Activated T-helper 17 cell treated with anti-CD3 and anti-CD28 coated beads, Interleukin-2, amount 50 U/mL, for 72 hours (primary cell): Measurements from ENCODE around the gene GLT6D1. TPM values are rescaled to one million over a fixed set of nuclear protein-coding genes. Genes with fewer than 3 reads are reported as not detected.
"Not testable (repeated sequence)": the region's sequence is repeated elsewhere in the genome, so short reads cannot be mapped to it uniquely, and the experiment has no call there.

Experiments used
- ATAC-seq: fragments of 150-1000 bp; cut with Tn5 transposase; replicated peaks from 2 replicates; pipeline ENCODE4 v1.10.0; 2021; ENCODE audit warnings: mild to moderate bottlenecking, moderate library complexity
- H3K27ac Mint-ChIP-seq: one replicate; pipeline ENCODE4 v1.8.0; 2022; ENCODE audit warnings: mixed read lengths
- H3K27me3 Mint-ChIP-seq: one replicate; pipeline ENCODE4 v1.8.0; 2022; ENCODE audit warnings: mixed read lengths
- H3K36me3 Mint-ChIP-seq: one replicate; pipeline ENCODE4 v1.8.0; 2022; ENCODE audit warnings: low read depth, mild to moderate bottlenecking, mixed read lengths
- H3K4me1 Mint-ChIP-seq: one replicate; pipeline ENCODE4 v1.8.0; 2022; ENCODE audit warnings: mixed read lengths
- H3K4me3 Mint-ChIP-seq: one replicate; pipeline ENCODE4 v1.8.0; 2022; ENCODE audit warnings: mild to moderate bottlenecking, mixed read lengths
- H3K9me3 Mint-ChIP-seq: one replicate; pipeline ENCODE4 v1.8.0; 2022; ENCODE audit warnings: mixed read lengths
- total RNA-seq, 2 donors: library from RNA; stranded (reverse); gene quantifications; one replicate each; pipeline ENCODE4 v1.2.3, GENCODE V29; 2022

GLT6D1 gene, protein sequence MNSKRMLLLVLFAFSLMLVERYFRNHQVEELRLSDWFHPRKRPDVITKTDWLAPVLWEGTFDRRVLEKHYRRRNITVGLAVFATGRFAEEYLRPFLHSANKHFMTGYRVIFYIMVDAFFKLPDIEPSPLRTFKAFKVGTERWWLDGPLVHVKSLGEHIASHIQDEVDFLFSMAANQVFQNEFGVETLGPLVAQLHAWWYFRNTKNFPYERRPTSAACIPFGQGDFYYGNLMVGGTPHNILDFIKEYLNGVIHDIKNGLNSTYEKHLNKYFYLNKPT
- not detected for total RNA-seq

DNA sequence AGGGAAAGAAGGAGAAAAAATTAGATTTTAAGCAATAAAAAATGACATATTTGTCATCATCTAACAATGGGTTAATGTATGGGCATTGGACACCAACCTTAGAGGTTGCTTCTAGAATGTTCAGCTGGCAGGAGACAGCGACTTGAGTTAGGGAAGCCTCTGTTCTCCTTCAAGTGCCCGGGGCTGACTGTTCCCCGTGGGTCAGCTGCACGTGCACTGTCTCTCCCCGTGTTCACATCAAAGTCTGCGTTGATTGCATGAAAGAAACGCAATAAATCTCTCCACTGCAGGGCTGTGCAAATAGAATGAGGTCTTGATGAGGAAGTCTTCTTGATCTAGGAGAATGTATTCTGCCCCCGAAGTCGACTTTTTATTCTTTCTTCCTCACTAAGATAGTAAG, at the start of gene GLT6D1:
GLT6D1 (minus strand) TSS at position 345 of the 400 bp plus-strand sequence. CDS start 353 bp downstream, outside the sequence.
- Mint-ChIP-seq H3K9me3 (peaks cover 7% of the 10 kb centered on the region), H3K36me3 (no peaks in the 10 kb centered on the region), H3K27me3 (peaks cover 47% of the 10 kb centered on the region), H3K27ac (no peak within 1 kb of the TSS), H3K4me3 (no peak within 1 kb of the TSS), H3K4me1 (no peaks in the 10 kb centered on the region)
- ATAC-seq, result no peak

DNA sequence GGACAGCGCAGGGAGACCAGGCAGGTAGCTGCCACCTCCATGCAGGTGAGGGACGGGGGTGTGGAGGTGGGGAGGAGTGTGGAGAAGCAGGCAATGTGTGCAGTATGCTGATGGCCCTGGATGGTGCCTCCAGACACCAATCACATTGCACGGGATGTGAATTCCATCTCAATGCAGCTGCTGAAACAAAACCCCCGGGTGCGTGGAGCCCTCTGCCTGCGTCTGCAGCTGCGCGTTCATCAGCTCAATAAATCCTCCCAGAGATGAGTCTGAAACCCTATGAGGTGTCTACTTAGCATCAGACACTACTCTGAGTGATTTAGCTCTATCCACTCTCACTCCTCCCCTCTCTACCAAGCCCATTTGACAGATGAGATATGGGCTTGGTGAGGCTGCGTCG, 49.7 kb upstream of the GLT6D1 start:
- no peak for ATAC-seq
- Mint-ChIP-seq H3K9me3 (no peaks in the 10 kb centered on the region), H3K4me3 (no peak overlapping the region), H3K36me3 (no peaks in the 10 kb centered on the region), H3K27me3 (peaks cover 5% of the 10 kb centered on the region), H3K4me1 (no peaks in the 10 kb centered on the region), H3K27ac (no peak overlapping the region)

DNA sequence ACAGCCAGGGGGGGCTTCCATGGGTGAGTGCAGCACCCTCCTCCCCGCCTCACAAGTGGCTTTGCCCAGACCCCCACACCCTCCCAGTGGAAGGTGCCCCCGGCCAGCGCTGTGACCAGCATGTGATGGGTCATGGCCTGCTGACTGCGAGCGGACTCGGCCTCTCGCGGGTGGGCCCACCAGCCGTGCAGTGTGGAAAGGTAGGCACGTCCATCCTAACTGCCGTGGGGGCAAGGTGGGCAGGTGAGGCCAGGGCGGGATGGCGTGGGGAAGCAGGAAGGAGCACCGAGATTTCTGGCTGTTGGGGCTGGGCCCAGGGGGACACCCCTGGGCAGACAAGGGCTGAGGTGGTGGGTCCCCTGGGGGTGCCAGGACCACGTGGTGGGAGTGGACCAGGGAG, 47.9 kb upstream of the GLT6D1 start:
- ATAC-seq, result no peak
- Mint-ChIP-seq H3K27ac (no peak overlapping the region), H3K36me3 (no peaks in the 10 kb centered on the region), H3K9me3 (no peaks in the 10 kb centered on the region), H3K4me1 (no peaks in the 10 kb centered on the region), H3K27me3 (peaks cover 11% of the 10 kb centered on the region), H3K4me3 (no peak overlapping the region)

DNA sequence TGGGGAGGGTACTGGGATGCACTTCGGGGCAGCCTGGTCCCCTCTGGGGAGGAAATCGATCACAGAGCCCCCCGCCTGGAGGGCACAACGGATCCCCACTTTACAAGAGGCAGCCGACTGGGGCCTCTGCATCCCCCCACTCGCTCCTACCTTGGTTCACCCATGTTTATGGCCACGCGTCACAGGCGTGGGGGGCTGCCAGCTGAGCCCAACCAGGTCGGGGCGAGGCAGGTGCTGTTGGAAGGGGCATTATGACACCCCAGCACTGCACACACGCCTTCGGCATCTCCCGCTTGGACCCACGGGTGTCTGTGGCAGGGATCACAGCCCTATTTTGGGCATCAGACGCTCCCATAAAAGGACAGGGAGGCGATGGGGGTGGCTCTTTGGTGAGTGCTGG, 45.4 kb upstream of the GLT6D1 start:
- Mint-ChIP-seq H3K9me3 (no peaks in the 10 kb centered on the region), H3K27me3 (peaks cover 8% of the 10 kb centered on the region), H3K27ac (no peak overlapping the region), H3K4me3 (no peak overlapping the region), H3K36me3 (no peaks in the 10 kb centered on the region), H3K4me1 (no peaks in the 10 kb centered on the region)
- ATAC-seq, result no peak

DNA sequence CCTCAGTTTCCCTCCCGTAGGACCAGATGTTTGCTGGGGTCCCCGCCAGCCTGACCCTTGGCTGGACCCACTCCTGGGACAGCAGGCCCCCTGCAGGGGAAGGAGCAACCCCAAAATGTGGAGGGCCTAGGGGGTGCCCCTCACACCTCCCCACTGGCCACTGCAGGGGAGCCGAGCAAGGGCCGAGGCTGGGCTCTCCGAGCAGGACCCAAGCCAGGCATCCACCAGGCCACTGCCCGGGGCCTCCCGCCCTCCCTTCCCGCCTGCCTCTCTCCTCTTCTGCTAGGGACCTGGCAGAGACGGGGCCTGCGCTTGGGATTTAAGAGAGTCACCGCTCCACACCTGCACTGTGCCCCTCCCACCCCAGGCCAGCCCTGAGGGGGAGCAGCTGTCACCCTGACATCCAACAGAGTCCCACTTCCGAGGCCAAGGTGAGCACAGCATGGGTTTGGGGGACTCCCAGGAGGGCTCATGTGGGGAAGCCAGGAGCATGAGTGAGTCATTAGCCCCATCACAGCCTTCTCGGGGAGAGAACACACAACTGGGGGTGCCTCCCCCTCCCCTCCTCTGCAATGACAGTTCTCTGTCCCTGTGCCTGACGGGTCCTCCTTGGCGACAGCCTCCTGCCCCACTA, 44.2 kb upstream of the GLT6D1 start:
- Mint-ChIP-seq H3K9me3 (no peaks in the 10 kb centered on the region), H3K4me3 (no peak overlapping the region), H3K27ac (no peak overlapping the region), H3K4me1 (no peaks in the 10 kb centered on the region), H3K27me3 (peaks cover 8% of the 10 kb centered on the region), H3K36me3 (no peaks in the 10 kb centered on the region)
- ATAC-seq, result no peak

DNA sequence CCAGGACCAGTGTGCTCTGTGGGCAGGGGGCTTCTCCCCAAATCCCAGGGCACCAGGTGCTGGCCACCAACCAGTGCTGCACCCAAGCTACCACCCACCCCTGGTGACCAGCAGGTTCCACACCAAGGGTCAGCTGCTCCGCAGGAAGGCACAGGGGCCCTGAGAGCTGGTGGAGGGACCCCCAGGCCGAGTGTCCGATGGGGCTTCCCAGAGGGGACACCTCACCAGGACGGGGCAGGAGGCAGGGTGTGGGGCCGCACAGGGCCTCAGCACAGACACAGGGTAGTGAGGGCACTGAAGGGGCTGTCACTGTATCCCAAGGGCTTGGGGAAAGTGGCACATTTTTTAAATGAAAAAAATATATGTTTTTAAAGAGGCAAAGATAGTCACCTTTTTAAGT, 41.8 kb upstream of the GLT6D1 start:
- H3K4me3 Mint-ChIP-seq, result no peak overlapping the region
- H3K27ac Mint-ChIP-seq, result no peak overlapping the region
- H3K4me1 Mint-ChIP-seq, result no peaks in the 10 kb centered on the region
- H3K27me3 Mint-ChIP-seq, result peaks cover 8% of the 10 kb centered on the region
- H3K36me3 Mint-ChIP-seq, result no peaks in the 10 kb centered on the region
- ATAC-seq, result no peak
- no peaks in the 10 kb centered on the region for H3K9me3 Mint-ChIP-seq

DNA sequence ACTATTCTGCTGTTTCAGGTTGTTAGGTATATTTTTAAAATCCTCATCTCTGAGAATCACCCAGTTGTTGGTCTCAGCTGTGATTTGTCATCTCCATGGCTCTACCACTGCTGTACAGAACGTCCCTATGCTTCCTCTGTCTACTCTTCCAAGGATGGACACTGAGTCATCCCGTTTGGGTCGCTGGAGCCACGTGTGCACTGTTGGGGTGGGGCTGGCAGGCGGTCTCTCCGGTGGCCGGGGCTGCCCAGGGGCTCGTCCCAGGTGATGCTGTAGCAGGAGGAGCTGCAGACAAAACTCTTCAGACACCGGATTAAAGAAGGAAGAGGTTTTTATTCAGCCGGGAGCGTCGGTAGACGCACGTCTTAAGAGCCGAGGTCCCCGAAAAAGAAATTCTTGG, 40.7 kb upstream of the GLT6D1 start:
- H3K36me3 Mint-ChIP-seq, result no peaks in the 10 kb centered on the region
- no peaks in the 10 kb centered on the region for H3K4me1 Mint-ChIP-seq
- no peak overlapping the region for H3K4me3 Mint-ChIP-seq
- H3K27ac Mint-ChIP-seq, result no peak overlapping the region
- no peaks in the 10 kb centered on the region for H3K9me3 Mint-ChIP-seq
- peaks cover 8% of the 10 kb centered on the region for H3K27me3 Mint-ChIP-seq
- ATAC-seq, result no peak

DNA sequence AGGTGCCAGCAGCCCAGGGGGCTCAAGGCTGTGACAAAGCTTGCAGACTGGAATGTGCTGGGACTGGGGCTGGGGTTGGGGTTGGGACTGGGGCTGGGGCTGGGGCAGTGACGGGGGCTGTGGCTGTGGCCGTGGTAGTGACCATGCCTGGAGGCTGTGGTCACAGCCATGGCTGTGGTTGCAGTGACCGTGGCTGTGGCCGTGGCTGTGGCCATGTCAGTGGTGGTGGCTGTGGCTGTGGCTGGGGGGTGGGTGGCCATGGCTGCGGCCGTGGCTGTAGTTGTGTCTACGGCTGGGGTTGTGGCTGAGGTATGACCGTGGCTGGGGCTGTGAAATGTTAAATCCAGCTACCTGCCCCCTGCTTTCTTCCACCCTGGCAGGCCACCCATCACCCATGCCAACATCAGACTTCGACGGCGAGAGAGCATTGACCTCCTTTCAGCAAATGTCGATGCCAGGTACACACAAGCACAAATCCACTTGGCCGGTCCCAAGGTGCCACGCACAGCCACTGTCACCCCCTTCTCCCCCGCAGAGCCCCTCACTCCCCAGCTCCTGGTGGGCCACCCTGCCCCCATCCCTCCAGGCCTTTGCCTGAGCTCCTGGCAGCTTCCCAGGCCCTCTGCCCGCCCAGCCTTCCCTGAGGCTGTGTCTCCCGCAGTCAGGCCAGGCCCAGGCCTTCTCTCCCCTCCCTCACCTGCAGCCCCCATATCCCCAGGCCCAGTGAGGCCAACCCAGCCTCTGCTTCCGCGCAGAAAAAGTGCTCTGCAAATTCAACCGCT, 39.1 kb upstream of the GLT6D1 start:
- no peaks in the 10 kb centered on the region for H3K36me3 Mint-ChIP-seq
- no peaks in the 10 kb centered on the region for H3K9me3 Mint-ChIP-seq
- no peak overlapping the region for H3K27ac Mint-ChIP-seq
- no peaks in the 10 kb centered on the region for H3K4me1 Mint-ChIP-seq
- peaks cover 3% of the 10 kb centered on the region for H3K27me3 Mint-ChIP-seq
- no peak overlapping the region for H3K4me3 Mint-ChIP-seq
- no peak for ATAC-seq

DNA sequence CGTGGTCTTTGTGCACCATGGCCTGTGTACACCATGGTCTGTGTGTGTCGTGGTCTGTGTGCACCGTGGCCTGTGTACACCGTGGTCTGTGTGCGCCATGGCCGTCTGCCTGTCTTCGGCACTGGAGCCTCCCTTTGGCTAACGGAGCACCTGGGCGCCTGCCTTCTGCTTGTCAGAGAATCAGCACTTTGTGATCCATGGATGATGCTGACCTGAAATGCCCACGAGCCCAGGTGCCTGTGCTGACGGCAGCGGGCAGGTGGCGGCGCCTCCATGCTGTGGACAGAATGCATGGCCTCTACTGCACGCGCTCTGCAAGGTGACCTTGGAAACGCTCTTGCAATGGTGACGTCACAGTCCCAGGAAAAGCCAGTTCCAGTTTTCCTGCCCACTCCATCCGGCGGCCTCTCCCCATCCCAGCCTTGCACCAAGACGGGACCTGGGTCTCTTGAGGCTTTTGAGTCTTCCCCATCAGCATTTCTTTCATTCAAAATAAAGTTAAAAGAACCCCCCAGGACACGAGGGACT, 38.4 kb upstream of the GLT6D1 start:
- Mint-ChIP-seq H3K27ac (no peak overlapping the region), H3K9me3 (no peaks in the 10 kb centered on the region)

DNA sequence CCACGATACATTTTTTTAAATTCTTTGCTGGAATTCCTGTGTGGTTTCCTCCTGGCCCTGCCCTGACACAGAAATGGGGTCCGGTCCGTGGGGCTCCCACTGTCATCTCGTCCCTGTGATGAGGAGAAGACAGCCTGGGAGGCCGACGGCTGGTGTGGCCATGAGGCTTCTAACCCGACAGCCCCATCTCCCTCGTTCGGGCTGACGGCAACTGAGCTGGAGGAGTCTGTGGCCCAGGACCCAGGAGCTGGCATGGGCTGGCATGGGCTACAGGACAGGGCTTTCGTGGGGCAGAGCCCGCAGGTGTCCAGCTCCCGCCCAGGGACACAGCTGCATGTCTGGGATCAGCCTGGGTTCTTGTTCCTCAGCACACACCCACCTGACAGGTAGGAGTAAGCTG, 37.6 kb upstream of the GLT6D1 start:
- no peak for ATAC-seq
- Mint-ChIP-seq H3K36me3 (no peaks in the 10 kb centered on the region), H3K27ac (no peak overlapping the region), H3K9me3 (no peaks in the 10 kb centered on the region), H3K4me3 (no peak overlapping the region), H3K4me1 (no peaks in the 10 kb centered on the region), H3K27me3 (no peaks in the 10 kb centered on the region)

More for the DNA sequence above, 38.4 kb upstream of the GLT6D1 start:
- H3K4me1 Mint-ChIP-seq, result no peaks in the 10 kb centered on the region
- peaks cover 3% of the 10 kb centered on the region for H3K27me3 Mint-ChIP-seq
- no peak for ATAC-seq
- no peak overlapping the region for H3K4me3 Mint-ChIP-seq
- H3K36me3 Mint-ChIP-seq, result no peaks in the 10 kb centered on the region

DNA sequence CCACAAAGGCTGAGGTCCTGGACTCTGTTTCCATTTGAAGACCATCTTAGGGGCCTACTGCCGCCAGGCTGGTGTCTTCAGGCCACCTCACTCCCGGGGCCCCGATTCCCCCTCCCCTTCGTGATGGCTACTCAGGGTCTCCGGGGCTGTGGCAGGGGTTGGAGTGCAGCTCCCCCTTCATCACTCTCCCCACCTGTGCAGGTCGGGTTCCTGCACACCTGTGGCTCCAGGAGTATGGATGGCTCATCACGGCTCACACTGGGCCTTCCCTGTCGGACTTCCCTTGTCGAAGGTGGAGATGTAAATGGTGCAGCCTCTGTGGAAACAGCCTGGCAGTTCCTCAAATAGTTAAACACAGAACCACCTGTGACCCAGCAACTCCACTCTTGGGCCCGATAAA, 35.6 kb upstream of the GLT6D1 start:
- Mint-ChIP-seq H3K27ac (no peak overlapping the region), H3K4me1 (no peaks in the 10 kb centered on the region), H3K9me3 (no peaks in the 10 kb centered on the region), H3K4me3 (no peak overlapping the region), H3K27me3 (no peaks in the 10 kb centered on the region), H3K36me3 (no peaks in the 10 kb centered on the region)
- ATAC-seq, result no peak

DNA sequence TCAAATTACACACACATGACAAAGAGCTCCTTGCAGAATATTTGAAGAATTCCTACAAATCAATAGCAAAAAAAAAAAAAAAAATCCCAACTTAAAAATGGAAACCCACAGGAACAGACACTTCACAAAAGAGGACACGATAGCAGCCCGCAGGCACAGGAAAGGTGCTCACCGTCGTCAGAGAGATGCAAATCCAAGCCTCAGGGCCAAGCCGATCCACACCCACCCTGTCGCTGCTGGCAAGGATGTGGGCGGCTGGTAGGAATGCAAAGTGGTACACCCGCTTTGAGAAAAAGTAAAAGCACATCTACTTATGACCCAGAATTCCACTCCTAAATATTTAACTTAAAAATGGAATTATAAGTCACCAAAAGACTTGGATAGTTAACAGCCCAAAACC, 34.6 kb upstream of the GLT6D1 start:
- no peak overlapping the region for H3K27ac Mint-ChIP-seq
- no peaks in the 10 kb centered on the region for H3K9me3 Mint-ChIP-seq
- no peaks in the 10 kb centered on the region for H3K36me3 Mint-ChIP-seq
- no peaks in the 10 kb centered on the region for H3K27me3 Mint-ChIP-seq
- ATAC-seq, result no peak
- no peaks in the 10 kb centered on the region for H3K4me1 Mint-ChIP-seq
- no peak overlapping the region for H3K4me3 Mint-ChIP-seq

DNA sequence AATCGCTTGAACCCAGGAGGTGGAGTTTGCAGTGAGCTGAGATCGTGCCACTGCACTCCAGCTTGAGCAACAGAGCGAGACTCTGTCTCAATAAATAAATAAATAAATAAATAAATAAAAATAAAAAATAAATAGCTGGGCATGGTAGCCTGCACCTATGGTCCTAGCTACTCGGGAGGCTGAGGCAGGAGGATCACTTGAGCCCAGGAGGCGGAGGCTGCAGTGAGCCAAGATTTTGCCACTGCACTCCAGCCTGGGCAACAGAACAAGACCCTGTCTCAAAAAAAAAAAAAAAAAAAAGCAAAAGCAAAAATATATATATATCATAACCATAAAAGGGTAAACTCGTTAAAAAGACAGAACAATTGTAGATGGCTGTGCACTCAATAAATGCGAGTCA, 33.4 kb upstream of the GLT6D1 start:
- H3K9me3 Mint-ChIP-seq, H3K4me1 Mint-ChIP-seq, H3K36me3 Mint-ChIP-seq, H3K4me3 Mint-ChIP-seq, H3K27ac Mint-ChIP-seq, H3K27me3 Mint-ChIP-seq, ATAC-seq: not testable (repeated sequence)

DNA sequence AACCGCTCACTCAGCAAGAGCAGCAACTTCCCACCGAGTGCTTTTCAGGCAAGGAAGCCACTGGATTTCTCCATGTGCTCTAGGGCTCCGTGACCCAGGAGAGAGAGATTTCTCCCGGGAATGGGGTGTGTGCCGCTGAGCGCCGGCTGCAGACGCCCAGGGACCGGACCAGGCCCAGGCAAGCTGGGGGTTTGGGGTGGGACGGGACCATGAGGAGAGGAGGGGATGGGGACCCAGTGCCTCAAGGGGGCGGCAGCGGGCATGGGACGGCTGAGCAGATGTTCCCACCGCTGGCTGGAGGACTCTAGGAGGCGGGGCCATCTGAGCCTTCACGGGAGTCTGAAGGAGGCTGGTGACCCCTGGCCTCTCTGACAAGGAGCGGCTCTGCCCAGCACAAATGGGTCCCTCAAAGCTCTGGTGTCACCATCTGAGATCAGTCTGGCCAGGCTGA, 32.3 kb upstream of the GLT6D1 start:
- Mint-ChIP-seq H3K27me3 (no peaks in the 10 kb centered on the region), H3K36me3 (no peaks in the 10 kb centered on the region), H3K27ac (no peak overlapping the region), H3K4me1 (no peaks in the 10 kb centered on the region), H3K4me3 (no peak overlapping the region), H3K9me3 (no peaks in the 10 kb centered on the region)
- ATAC-seq, result no peak
